ENCODE measurements around the gene IRAK1.

DNA sequence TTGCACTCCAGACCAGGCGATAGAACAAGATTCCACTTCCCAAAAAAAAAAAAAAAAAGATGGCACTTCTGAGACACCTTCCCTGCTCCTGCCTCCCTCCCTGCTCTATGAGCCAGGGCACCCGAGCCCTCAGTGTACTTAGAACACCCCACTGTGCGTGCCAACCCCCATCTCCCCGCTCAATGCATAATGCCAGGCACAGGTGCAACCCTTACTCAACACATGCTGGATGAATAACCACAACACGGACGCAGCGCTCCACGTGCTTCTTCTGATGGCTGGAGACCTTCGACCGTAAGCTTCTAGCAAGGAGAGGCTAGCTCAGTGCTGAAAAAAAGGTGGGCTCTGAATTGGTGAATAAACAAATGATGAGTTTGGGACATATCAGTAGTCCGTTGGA, 19.9 kb upstream of the IRAK1 start:
- TF ChIP-seq EZH2phosphoT487 (IDR thresholded peaks at IDR 0.05; ENCODE audit: borderline replicate concordance) (no peak), POLR2A (IDR thresholded peaks at IDR 0.05; ENCODE audit: borderline replicate concordance, extremely low read depth, insufficient read depth, insufficient read length) (no peak), POLR2AphosphoS5 (IDR thresholded peaks at IDR 0.05; ENCODE audit: low read depth, low read length) (no peak), YY1 (IDR thresholded peaks at IDR 0.05; ENCODE audit: extremely low read depth, insufficient replicate concordance, low read depth, low read length) (no peak), ZNF274 (IDR thresholded peaks at IDR 0.05; ENCODE audit: low read depth, low read length) (no peak)
- TF ChIP-seq, protein P1, sequence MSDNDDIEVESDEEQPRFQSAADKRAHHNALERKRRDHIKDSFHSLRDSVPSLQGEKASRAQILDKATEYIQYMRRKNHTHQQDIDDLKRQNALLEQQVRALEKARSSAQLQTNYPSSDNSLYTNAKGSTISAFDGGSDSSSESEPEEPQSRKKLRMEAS (IDR thresholded peaks at IDR 0.05): no peak
- TF ChIP-seq, protein P2, sequence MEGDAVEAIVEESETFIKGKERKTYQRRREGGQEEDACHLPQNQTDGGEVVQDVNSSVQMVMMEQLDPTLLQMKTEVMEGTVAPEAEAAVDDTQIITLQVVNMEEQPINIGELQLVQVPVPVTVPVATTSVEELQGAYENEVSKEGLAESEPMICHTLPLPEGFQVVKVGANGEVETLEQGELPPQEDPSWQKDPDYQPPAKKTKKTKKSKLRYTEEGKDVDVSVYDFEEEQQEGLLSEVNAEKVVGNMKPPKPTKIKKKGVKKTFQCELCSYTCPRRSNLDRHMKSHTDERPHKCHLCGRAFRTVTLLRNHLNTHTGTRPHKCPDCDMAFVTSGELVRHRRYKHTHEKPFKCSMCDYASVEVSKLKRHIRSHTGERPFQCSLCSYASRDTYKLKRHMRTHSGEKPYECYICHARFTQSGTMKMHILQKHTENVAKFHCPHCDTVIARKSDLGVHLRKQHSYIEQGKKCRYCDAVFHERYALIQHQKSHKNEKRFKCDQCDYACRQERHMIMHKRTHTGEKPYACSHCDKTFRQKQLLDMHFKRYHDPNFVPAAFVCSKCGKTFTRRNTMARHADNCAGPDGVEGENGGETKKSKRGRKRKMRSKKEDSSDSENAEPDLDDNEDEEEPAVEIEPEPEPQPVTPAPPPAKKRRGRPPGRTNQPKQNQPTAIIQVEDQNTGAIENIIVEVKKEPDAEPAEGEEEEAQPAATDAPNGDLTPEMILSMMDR (IDR thresholded peaks at IDR 0.05 in 2 of 3, conservative IDR thresholded peaks at IDR 0.05 in 1 of 3; ENCODE audit: borderline replicate concordance in 1 of 3, insufficient read depth in 1 of 3, low read depth in 2 of 3, low read length in 2 of 3): no peak
